ENCODE measurements around the gene KRTAP10-4.
A peak's percentile ranks its signal among the peaks of the same experiment; 100 is the strongest.
"Not testable (repeated sequence)": the region's sequence is repeated elsewhere in the genome, so short reads cannot be mapped to it uniquely, and the experiment has no call there.

Gene KRTAP10-4

DNA sequence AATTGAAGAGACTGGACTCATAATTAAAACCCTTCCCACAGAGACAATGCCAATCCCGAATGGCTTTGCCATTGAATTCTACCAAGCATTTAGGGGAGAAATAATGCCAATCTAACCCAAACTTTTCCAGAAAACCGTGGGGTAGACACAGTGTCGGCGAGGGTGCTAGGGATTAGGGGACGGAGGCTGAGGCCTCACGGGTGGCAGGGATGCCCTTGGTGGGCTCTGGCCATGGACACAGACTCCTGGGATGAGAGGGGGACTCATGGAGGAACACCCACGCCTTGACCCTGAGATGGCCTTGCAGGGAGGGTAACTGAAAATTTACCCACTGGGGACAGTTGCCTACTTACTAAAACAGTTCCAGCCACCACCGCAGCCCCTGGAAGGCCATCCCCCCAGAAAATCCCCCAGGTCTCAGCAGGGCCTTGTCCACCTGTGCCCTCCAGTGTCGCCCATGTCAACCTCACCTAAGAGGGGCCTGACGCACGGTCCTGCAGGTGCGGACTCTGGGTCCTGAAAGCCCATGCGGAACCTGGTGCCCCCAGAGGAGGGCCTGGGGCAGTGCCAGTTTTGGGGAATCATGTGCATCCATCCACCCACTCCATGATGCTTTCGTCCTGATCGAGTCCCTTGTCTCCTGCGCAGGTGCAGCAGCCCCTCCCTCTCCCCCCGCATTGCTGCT, 5.0 kb downstream of the KRTAP10-4 start:
- peaks cover 23% of the 10 kb centered on the region for H3K36me3 Mint-ChIP-seq
- H3K4me1 Mint-ChIP-seq, result peaks cover 11% of the 10 kb centered on the region
- peak; percentile 20 for ATAC-seq
- H3K27me3 Mint-ChIP-seq, result peaks cover 55% of the 10 kb centered on the region
- H3K9me3 Mint-ChIP-seq, result peaks cover 36% of the 10 kb centered on the region
- no peak overlapping the region for H3K27ac Mint-ChIP-seq
- no peak overlapping the region for H3K4me3 Mint-ChIP-seq

DNA sequence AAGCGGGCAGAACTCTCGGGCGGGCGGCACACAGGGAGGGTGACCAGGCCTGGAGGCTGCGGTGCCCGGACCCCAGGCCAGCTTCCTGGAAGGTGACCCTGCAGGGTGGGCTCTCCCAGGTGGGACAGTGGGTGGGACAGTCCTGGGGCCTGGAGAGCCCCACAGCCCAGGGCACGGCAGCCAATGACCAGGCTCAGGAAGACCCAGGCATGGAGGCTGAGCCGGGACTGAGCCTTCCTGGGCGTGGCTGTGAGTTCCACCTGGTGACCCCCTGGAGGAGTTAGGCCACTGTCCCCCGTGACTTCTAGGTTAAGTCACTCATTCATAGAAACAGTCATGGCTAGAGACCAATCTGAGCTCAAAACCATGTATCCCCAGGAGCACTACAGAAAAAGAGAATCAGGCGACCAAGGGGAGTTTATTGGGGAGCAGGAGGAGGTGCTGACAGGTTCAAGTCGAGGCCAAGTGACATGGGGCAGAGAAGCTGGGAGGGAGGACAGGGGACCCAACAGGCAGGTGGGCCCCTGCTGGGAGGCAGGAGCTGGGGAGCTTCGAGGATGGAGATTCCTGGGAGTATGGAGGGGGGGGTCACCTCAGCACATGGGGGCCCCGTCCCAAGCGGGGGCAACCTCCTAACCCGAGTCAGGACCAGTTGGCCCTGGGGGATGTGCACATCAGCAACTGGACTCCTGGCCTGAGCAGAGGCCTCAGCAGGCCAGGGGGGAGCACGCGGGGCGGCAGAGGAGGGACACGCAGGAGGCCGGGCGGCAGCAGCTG, 5.7 kb downstream of the KRTAP10-4 start:
- Mint-ChIP-seq H3K4me3 (no peak overlapping the region), H3K9me3 (peaks cover 36% of the 10 kb centered on the region), H3K4me1 (peaks cover 9% of the 10 kb centered on the region), H3K27me3 (peaks cover 55% of the 10 kb centered on the region), H3K36me3 (peaks cover 23% of the 10 kb centered on the region), H3K27ac (no peak overlapping the region)
- peak; percentile 41 for ATAC-seq

DNA sequence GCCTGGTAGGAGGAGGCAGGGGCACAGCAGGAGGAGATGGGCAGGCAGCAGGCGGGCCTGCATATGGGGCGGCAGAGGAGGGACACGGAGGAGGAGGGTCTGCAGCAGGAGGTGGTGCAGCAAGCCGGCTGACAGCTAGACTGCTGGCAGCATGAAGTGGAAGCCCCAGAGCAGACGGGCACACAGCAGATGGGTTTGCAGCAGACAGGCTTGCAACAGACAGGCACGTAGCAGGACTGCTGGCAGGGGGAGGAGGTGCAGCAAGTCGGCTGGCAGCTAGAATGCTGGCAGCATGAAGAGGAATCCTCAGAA, 6.3 kb downstream of the KRTAP10-4 start:
- peaks cover 23% of the 10 kb centered on the region for H3K36me3 Mint-ChIP-seq
- H3K4me1 Mint-ChIP-seq, result peaks cover 4% of the 10 kb centered on the region
- no peak overlapping the region for H3K4me3 Mint-ChIP-seq
- H3K27ac Mint-ChIP-seq, result no peak overlapping the region
- H3K27me3 Mint-ChIP-seq, result peaks cover 55% of the 10 kb centered on the region
- no peak for ATAC-seq
- H3K9me3 Mint-ChIP-seq, result peaks cover 36% of the 10 kb centered on the region

DNA sequence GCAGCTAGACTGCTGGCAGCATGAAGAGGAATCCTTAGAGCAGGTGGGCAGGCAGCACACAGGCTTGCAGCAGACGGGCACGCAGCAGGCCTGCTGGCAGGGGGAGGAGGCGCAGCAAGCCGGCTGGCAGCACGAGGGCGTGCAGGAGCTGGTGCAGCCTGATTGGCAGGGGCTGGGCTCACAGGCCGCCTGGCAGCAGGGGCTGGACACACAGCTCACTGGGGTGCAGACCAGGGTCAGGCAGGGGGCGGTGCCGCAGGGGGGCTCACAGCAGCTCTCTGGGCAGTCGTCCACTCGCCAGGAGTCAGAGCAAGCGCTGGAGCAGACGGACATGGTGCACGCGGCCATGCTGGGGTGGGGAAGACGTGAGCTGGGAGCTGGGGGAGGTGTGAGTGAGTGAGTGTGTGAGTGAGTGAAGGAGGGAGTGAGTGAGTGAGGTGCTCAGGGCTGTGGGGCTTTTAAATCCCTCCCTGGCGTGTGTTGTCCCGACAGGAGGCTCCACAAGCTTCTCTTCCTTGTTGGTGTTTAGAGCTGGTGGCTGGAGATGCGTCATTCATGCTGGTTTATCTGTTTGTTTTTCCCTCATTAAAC, 6.8 kb downstream of the KRTAP10-4 start, which contains the start of gene KRTAP10-5:
Gene KRTAP10-5, minus strand, starts transcription at position 374 of the 591 bp plus-strand sequence. Its CDS starts 26 bp downstream, at position 348.
- Mint-ChIP-seq H3K9me3 (peaks cover 37% of the 10 kb centered on the region), H3K36me3 (peaks cover 23% of the 10 kb centered on the region), H3K27me3 (peaks cover 55% of the 10 kb centered on the region)
- H3K27ac Mint-ChIP-seq, H3K4me1 Mint-ChIP-seq, ATAC-seq, H3K4me3 Mint-ChIP-seq: not testable (repeated sequence)

DNA sequence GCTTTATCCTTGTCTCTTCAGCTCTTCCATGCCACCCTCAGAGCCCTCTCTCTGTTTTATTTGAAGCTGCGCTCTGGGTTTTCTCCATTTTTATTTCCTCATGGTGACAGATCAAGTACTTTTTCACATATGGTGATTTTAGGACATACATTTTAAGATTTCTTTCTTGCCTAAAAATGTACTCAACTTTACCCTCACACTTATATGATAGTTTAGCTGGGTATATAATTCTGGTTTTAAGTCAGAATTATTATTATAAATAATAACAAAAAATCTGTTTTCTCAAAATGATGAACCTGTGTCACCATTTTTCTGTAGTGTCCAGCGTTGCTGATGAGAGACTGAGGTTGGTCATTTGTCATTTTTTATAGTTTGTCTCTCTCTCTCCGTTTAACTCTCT, 7.6 kb downstream of the KRTAP10-4 start:
- no peak for ATAC-seq
- Mint-ChIP-seq H3K4me3 (no peak overlapping the region), H3K27ac (no peak overlapping the region), H3K9me3 (peaks cover 34% of the 10 kb centered on the region), H3K36me3 (peaks cover 19% of the 10 kb centered on the region), H3K27me3 (peaks cover 55% of the 10 kb centered on the region), H3K4me1 (no peaks in the 10 kb centered on the region)

DNA sequence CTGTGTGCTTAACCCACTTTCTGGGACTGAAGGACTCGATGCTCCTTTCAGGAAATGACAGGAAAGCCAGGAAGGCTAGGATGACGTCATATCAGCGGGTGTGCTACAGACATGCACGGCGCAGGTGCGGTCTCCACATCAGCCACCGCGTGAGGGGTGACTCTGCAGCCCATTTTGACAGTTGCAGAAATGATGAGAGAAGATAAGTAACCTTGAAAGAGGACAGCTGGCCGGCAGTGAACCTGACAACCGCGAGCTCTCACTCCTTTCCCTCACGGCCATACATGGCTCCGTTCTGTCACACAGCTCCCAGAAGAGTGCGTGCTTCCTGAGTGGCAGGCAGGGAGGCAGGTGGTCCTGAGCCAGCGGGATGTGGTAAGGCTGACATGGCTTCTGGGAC, 8.5 kb downstream of the KRTAP10-4 start:
- Mint-ChIP-seq H3K36me3 (peaks cover 19% of the 10 kb centered on the region), H3K4me3 (no peak overlapping the region), H3K27me3 (peaks cover 64% of the 10 kb centered on the region), H3K9me3 (peaks cover 31% of the 10 kb centered on the region), H3K4me1 (no peaks in the 10 kb centered on the region), H3K27ac (no peak overlapping the region)
- ATAC-seq, result no peak

DNA sequence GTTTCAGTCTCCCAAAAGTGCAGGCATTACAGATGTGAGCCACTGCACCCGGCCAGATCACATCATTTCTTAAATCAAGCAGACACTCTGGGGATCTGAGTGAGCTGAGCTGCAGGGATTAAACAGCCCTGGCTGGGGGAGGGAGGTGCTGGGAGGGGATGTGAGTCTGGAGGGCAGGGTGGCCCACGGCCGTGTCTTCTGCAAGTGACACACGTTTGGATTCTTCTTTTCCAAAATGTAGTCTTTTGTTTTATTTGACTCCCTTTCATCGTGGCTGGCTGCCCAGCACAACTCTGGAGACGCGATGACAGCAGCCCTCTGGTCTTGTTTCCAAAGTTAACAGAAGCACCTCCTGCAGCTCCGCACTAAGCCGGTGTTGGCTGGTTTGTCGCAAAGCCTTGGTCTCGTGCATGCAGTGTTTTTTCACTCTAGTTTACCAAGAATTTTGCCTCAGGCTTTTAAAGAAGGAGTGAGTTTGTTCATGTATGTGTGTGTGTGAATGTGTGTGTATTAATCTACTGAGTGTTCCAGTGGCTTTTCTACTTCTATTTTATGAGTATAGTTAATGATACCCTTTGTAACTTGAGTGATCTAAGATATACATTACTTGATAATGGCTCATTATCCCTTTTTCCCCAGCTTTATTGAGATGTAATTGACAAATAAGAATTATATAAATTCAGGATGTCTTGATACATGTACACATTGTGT, 9.7 kb downstream of the KRTAP10-4 start:
- H3K4me1 Mint-ChIP-seq, result no peaks in the 10 kb centered on the region
- peaks cover 22% of the 10 kb centered on the region for H3K9me3 Mint-ChIP-seq
- no peak overlapping the region for H3K4me3 Mint-ChIP-seq
- ATAC-seq, result no peak
- no peak overlapping the region for H3K27ac Mint-ChIP-seq
- peaks cover 72% of the 10 kb centered on the region for H3K27me3 Mint-ChIP-seq
- H3K36me3 Mint-ChIP-seq, result peaks cover 19% of the 10 kb centered on the region

DNA sequence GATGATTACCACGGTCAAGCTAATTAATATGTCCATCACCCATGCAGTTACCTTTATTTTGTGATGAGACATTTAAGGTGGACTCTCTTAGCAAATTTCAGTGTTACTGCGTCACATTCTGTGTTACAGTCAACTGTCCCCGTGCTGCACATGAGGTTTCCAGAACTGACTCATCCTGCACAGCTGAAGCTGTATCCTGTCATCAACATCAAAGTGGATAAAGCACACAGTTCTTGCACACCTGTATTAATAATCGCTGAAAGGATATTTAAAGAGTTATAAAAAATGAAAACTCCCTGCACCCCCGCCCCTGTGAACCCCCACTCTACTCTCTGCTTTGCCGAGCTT, 10.2 kb downstream of the KRTAP10-4 start:
- ATAC-seq, result no peak
- Mint-ChIP-seq H3K4me1 (no peaks in the 10 kb centered on the region), H3K27me3 (peaks cover 72% of the 10 kb centered on the region), H3K27ac (no peak overlapping the region), H3K4me3 (no peak overlapping the region), H3K36me3 (peaks cover 19% of the 10 kb centered on the region), H3K9me3 (peaks cover 21% of the 10 kb centered on the region)

DNA sequence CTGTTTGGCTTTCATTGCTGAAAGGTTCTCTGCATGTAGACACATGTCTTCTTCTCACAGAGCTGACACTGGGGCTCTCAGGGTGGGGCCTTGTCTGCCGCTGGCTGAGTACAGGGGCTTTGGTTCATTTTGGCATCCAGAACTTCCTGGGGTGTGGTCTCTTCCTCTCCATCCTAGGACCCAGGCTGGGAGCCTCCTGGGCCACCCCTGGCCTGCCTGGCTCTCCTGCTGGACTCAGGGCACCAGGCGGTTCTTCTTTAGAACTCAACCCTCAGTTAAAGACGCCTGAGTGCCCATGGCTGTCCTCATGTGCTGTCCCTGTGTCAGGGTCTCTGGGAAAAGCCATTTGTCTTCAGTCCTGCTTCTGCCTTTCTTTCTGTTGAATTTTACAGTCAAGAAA, 12.4 kb downstream of the KRTAP10-4 start:
- Mint-ChIP-seq H3K9me3 (peaks cover 17% of the 10 kb centered on the region), H3K27me3 (peaks cover 74% of the 10 kb centered on the region), H3K36me3 (peaks cover 13% of the 10 kb centered on the region), H3K4me3 (no peak overlapping the region), H3K4me1 (no peaks in the 10 kb centered on the region), H3K27ac (no peak overlapping the region)
- no peak for ATAC-seq

DNA sequence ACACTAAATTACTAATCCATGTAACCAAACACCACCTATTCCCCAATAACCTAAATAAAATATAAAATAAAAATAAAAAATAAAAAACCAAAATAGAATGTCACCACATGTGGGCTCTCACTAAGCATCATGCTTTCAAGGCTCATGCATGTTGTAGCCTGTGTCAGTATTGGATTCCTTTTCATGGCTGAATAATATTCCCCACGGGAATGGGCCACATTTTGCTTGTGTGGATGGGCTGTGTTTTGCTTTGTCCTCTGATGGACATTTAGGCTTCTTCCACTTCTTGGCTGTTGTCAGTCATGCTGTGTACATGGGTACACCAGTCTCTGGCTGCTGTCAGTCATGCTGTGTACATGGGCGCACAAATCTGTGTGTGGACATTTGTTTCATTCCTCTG, 15.6 kb downstream of the KRTAP10-4 start:
- no peaks in the 10 kb centered on the region for H3K36me3 Mint-ChIP-seq
- ATAC-seq, result no peak
- H3K9me3 Mint-ChIP-seq, result peaks cover 5% of the 10 kb centered on the region
- H3K4me3 Mint-ChIP-seq, result no peak overlapping the region
- H3K4me1 Mint-ChIP-seq, result no peaks in the 10 kb centered on the region
- peaks cover 67% of the 10 kb centered on the region for H3K27me3 Mint-ChIP-seq
- no peak overlapping the region for H3K27ac Mint-ChIP-seq

DNA sequence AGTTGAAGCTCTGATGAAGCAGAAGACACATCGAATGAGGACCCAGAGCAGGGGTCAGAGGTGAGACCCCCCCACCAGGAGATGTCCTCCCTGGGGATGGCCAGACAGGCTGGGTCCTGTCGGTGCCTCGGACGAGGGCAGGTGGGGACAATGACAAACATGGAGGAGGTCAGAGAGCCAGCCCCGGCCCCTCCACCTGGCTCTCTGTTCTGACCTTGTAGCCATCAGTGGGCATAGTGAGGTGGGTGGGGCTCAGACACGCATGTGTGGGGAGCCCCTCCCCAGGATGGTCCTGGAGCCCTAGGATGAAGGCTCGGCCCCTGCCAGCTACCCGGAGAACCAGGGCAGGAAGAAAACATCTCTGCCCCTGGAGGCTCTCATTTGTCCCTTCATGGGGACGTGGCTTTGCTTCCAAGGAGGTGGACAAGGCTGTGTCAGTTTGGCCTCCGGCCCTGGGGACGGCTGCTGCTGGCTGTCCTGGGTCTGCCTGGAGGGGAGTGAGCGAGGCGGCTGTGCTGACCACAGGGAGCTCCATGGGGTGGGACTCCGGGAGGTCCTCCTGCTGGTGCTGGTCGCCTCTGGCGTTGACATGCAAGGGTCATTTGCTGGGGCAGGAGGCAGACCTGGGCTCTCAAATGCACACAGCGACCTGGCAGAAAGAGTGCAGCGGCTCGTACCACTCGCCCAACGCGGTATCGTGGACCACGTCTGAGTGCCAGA, 16.2 kb downstream of the KRTAP10-4 start:
- H3K27ac Mint-ChIP-seq, result no peak overlapping the region
- no peaks in the 10 kb centered on the region for H3K36me3 Mint-ChIP-seq
- H3K4me3 Mint-ChIP-seq, result no peak overlapping the region
- peaks cover 5% of the 10 kb centered on the region for H3K9me3 Mint-ChIP-seq
- peak; percentile 21 for ATAC-seq
- no peaks in the 10 kb centered on the region for H3K4me1 Mint-ChIP-seq
- H3K27me3 Mint-ChIP-seq, result peaks cover 61% of the 10 kb centered on the region

DNA sequence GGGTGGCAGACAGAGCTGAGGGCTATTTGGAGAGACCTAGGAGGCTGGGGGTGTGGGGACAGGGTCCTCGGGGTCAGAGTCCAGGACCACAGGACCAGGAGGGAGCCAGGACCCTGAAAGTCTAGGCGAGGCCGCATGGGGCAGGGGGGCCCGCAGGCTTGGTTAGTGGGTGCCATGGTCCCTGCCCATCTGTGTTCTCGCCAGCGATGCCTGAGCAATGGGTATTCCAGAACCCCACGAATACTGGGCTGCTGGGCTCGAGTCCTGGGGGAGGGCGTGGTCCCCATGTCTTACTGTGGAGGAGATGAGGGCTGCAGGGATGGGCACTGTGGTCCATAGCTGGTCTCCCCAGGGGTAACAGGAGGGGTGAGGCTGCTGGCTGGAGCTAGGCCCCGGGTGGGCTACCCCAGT, 16.8 kb downstream of the KRTAP10-4 start:
- Mint-ChIP-seq H3K27ac (no peak overlapping the region), H3K9me3 (peaks cover 4% of the 10 kb centered on the region), H3K4me3 (no peak overlapping the region), H3K36me3 (no peaks in the 10 kb centered on the region), H3K4me1 (no peaks in the 10 kb centered on the region), H3K27me3 (peaks cover 55% of the 10 kb centered on the region)
- peak; percentile 34 for ATAC-seq

DNA sequence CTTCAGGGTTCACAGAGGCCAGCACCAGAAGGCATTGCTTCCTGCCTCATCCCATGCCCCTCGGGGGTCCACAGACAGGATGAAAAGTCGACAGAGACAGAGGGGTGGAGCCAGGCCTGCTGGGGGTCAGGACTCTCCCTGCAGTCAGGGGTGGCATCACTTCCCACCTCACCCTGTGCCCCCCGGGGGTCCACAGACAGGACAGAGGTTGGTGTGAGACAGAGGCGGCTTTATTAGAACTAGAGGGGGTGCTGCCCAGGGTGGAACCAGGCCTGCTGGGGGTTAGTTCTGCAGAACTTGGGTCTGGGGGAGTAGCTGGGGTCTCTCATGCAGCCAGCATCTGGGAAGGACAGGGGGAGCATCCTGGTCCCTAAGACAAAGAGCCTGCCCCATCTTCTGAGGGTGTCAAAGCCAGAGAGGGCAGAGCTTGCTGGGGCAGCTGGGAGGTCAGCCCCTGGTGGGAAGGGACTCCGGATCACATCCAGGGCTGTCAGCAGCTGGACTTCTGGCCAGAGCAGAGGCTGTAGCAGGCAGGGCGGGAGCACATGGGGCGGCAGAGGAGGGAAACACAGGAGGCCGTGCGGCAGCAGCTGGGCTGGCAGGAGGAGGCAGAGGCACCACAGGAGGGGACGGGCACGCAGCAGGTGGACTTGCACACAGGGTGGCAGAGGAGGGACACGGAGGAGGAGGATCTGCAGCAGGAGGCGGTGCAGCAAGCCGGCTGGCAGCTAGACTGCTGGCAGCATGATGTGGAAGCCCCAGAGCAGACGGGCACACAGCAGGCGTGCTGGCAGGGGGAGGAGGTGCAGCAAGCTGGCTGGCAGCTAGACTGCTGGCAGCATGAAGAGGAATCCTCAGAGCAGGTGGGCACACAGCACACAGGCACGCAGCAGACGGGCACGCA, 17.6 kb downstream of the KRTAP10-4 start:
- not testable (repeated sequence) for H3K36me3 Mint-ChIP-seq, H3K27ac Mint-ChIP-seq
- peak; percentile 21 for ATAC-seq

DNA sequence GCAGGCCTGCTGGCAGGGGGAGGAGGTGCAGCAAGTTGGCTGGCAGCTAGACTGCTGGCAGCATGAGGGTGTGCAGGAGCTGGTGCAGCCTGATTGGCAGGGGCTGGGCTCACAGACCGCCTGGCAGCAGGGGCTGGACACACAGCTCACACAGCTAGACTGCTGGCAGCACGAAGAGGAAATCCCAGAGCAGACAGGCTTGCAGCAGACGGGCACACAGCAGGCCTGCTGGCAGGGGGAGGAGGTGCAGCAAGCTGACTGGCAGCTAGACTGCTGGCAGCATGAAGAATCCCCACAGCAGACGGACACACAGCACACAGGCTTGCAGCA, 18.2 kb downstream of the KRTAP10-4 start:
- H3K27ac Mint-ChIP-seq, ATAC-seq, H3K4me1 Mint-ChIP-seq, H3K9me3 Mint-ChIP-seq, H3K36me3 Mint-ChIP-seq, H3K4me3 Mint-ChIP-seq: not testable (repeated sequence)
- H3K27me3 Mint-ChIP-seq, result peaks cover 41% of the 10 kb centered on the region

More for the DNA sequence above, 17.6 kb downstream of the KRTAP10-4 start:
- not testable (repeated sequence) for H3K4me1 Mint-ChIP-seq, H3K4me3 Mint-ChIP-seq, H3K9me3 Mint-ChIP-seq
- peaks cover 47% of the 10 kb centered on the region for H3K27me3 Mint-ChIP-seq
